Astrocyte of the cerebellum (primary cell): ENCODE data around the gene RNASE2.
"Not testable (repeated sequence)": the region's sequence is repeated elsewhere in the genome, so short reads cannot be mapped to it uniquely, and the experiment has no call there.

Experiments used
- DNase-seq: peaks from one replicate; pipeline ENCODE4 v3.0.0-alpha.2; 2011; ENCODE audit warnings: low read depth
- H3K4me3 ChIP-seq: 2 replicates; pipeline ENCODE4 v1.5.1; 2011; ENCODE audit warnings: mild to moderate bottlenecking, low read depth, low read length, moderate library complexity
- CTCF ChIP-seq: IDR thresholded peaks from 2 replicates; pipeline ENCODE4 v1.5.1; 2012; ENCODE audit warnings: low read length, low read depth, moderate library complexity, mild to moderate bottlenecking; ENCODE audit errors: missing control alignments
- in situ Hi-C: cut with HindIII; loops from 2 replicates; pipeline ENCODE4 v1.10.0; 2017; ENCODE audit warnings: low sequenced_read_pairs

Gene RNASE2

GRCh38 chr14:20935303-20935984 lies 19.8 kb upstream of the RNASE2 start:
- DNase-seq, result no peak
- in situ Hi-C loops, result no loop called here
- no peak overlapping the region for H3K4me3 ChIP-seq
- TF ChIP-seq CTCF, result no peak

GRCh38 chr14:20945146-20945545 lies 10.1 kb upstream of the RNASE2 start:
- DNase-seq, in situ Hi-C loops, H3K4me3 ChIP-seq: not testable (repeated sequence)

GRCh38 chr14:20946707-20947106 lies 8.6 kb upstream of the RNASE2 start:
- H3K4me3 ChIP-seq, in situ Hi-C loops, DNase-seq: not testable (repeated sequence)

- H3K4me3 ChIP-seq, DNase-seq, in situ Hi-C loops: not testable (repeated sequence)
These were observed 219 bp downstream of the RNASE2 start for GRCh38 chr14:20955538-20955873.

GRCh38 chr14:20956376-20956976 lies 1.2 kb downstream of the RNASE2 start:
- no peak overlapping the region for H3K4me3 ChIP-seq
- no peak for DNase-seq
- in situ Hi-C loops, result no loop called here
- no peak for TF ChIP-seq CTCF

GRCh38 chr14:20958946-20959345 lies 3.7 kb downstream of the RNASE2 start:
- in situ Hi-C loops, H3K4me3 ChIP-seq, DNase-seq: not testable (repeated sequence)

- in situ Hi-C loops, result no loop called here
- no peak for TF ChIP-seq CTCF
These were observed 14.0 kb downstream of the RNASE2 start for GRCh38 chr14:20969336-20969735.

GRCh38 chr14:20970647-20970982 lies 15.3 kb downstream of the RNASE2 start:
- peak overlapping the region; percentile 66 for H3K4me3 ChIP-seq
- TF ChIP-seq CTCF, result no peak
- in situ Hi-C loops, result no loop called here
- DNase-seq, result no peak

More at GRCh38 chr14:20969336-20969735, 14.0 kb downstream of the RNASE2 start:
- no peak for DNase-seq
- no peak overlapping the region for H3K4me3 ChIP-seq

- in situ Hi-C loops, result no loop called here
- peak; percentile 64 for DNase-seq
- TF ChIP-seq CTCF, result peak; percentile 99
- H3K4me3 ChIP-seq, result peak overlapping the region; percentile 66
These were observed 15.9 kb downstream of the RNASE2 start for GRCh38 chr14:20970983-20971704.
